Loucy (cell line): Measurements from ENCODE around the gene DLL4.

Experiments used
- H2AFZ ChIP-seq: fragments of 200-600 bp; sonication (generic); 2 replicates; pipeline ENCODE4 v1.6.0; 2016; ENCODE audit warnings: antibody characterized with exemption, mild to moderate bottlenecking, low read length, moderate library complexity
- H3F3A ChIP-seq: fragments of 200-600 bp; 2 replicates; pipeline ENCODE4 v1.6.0; 2016; ENCODE audit warnings: antibody characterized with exemption, low read depth, mild to moderate bottlenecking
- H3K27me3 ChIP-seq: fragments of 200-600 bp; sonication (generic); 2 replicates; pipeline ENCODE4 v1.6.1; 2014; ENCODE audit warnings: low read length, mild to moderate bottlenecking; ENCODE audit not compliant: insufficient read depth, poor library complexity, severe bottlenecking
- H3K36me3 ChIP-seq: fragments of 200-600 bp; sonication (generic); 2 replicates; pipeline ENCODE4 v1.6.1; 2016; ENCODE audit warnings: low read length; ENCODE audit not compliant: insufficient read depth
- H3K4me1 ChIP-seq: fragments of 200-600 bp; sonication (generic); 2 replicates; pipeline ENCODE4 v1.5.1; 2014; ENCODE audit warnings: low read length, mild to moderate bottlenecking; ENCODE audit not compliant: insufficient read depth, poor library complexity, severe bottlenecking
- H3K4me2 ChIP-seq: fragments of 200-600 bp; sonication (generic); 2 replicates; pipeline ENCODE4 v1.6.0; 2014; ENCODE audit warnings: antibody characterized with exemption, low read length, low read depth, mild to moderate bottlenecking; ENCODE audit not compliant: poor library complexity, severe bottlenecking
- H3K4me3 ChIP-seq: fragments of 200-600 bp; sonication (generic); 2 replicates; pipeline ENCODE4 v1.5.1; 2014; ENCODE audit warnings: low read length, mild to moderate bottlenecking, mixed read lengths; ENCODE audit not compliant: poor library complexity, severe bottlenecking
- H3K79me2 ChIP-seq: fragments of 200-600 bp; sonication (generic); 2 replicates; pipeline ENCODE4 v1.6.1; 2014; ENCODE audit warnings: low read length; ENCODE audit not compliant: insufficient read depth
- H3K9ac ChIP-seq: fragments of 200-600 bp; sonication (generic); 2 replicates; pipeline ENCODE4 v1.6.0; 2014; ENCODE audit warnings: mild to moderate bottlenecking, low read depth, low read length, moderate library complexity; ENCODE audit not compliant: poor library complexity, severe bottlenecking
- H3K9me2 ChIP-seq: fragments of 200-600 bp; sonication (generic); replicated peaks from 2 replicates; pipeline ENCODE4 v1.6.1; 2016; ENCODE audit warnings: low read depth, low read length, mixed read lengths
- H3K9me3 ChIP-seq: fragments of 200-600 bp; sonication (generic); 2 replicates; pipeline ENCODE4 v1.6.1; 2014; ENCODE audit warnings: mild to moderate bottlenecking, antibody characterized with exemption, low read length, low read depth; ENCODE audit not compliant: insufficient read depth
- H4K20me1 ChIP-seq: fragments of 200-600 bp; sonication (generic); 2 replicates; pipeline ENCODE4 v1.6.0; 2014; ENCODE audit warnings: antibody characterized with exemption, low read length, mild to moderate bottlenecking; ENCODE audit not compliant: insufficient read depth, poor library complexity, severe bottlenecking
- EZH2phosphoT487 ChIP-seq: fragments of 200-600 bp; IDR thresholded peaks from 2 replicates; pipeline ENCODE4 v1.6.1; 2018; ENCODE audit warnings: antibody characterized with exemption, mild to moderate bottlenecking, moderate library complexity, borderline replicate concordance
- TF ChIP-seq, protein P1 (sequence below): fragments of 200-600 bp; sonication (generic); conservative IDR thresholded peaks from 2 replicates; pipeline ENCODE4 v1.5.1; 2014; ENCODE audit warnings: mild to moderate bottlenecking, antibody characterized with exemption, low read length

Gene DLL4

DNA sequence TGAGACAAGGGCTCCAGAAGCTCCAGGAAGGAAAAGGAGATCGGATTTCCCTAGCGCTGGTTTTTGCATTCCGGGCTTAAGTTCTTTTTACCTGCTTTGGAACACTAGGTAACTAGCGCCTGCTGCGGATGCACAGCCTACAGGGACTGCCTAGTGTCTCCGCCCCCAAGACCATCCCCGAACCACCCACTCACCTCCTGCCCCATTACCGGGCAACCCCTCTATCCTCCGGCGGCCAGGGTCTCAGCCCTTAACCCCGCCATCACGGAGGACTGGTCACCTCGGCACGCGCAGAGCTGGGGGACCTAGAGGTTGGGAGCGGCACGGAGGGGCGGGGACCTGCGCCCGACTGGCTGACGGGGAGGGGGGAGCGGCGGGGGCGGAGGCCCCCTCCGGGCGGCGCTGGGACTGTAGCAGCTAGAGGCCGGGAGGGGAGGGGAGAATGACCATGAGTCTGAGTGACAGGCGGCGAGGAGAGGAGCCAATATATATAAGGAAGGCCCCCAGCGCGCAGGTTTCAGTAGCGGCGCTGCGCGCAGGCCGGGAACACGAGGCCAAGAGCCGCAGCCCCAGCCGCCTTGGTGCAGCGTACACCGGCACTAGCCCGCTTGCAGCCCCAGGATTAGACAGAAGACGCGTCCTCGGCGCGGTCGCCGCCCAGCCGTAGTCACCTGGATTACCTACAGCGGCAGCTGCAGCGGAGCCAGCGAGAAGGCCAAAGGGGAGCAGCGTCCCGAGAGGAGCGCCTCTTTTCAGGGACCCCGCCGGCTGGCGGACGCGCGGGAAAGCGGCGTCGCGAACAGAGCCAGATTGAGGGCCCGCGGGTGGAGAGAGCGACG, at the start of gene DLL4:
TSS of gene DLL4 (plus strand) at position 520 of the 839 bp plus-strand sequence. CDS start 329 bp downstream, outside the sequence.
- Histone ChIP-seq H3K4me1 (peaks cover 44% of the 10 kb centered on the region), H4K20me1 (no peaks in the 10 kb centered on the region), H3K9ac (no peak within 1 kb of the TSS), H2AFZ (peak within 1 kb of the TSS; percentile 79; the same call in 1 of the 2 replicates), H3K4me2 (peak within 1 kb of the TSS; percentile 92), H3K27me3 (peaks cover 16% of the 10 kb centered on the region), H3K4me3 (peak within 1 kb of the TSS; percentile 74), H3K9me2 (no peaks in the 10 kb centered on the region), H3K79me2 (no peaks in the 10 kb centered on the region), H3K36me3 (no peaks in the 10 kb centered on the region), H3F3A (no peaks in the 10 kb centered on the region), H3K9me3 (no peaks in the 10 kb centered on the region)
- TF ChIP-seq, protein P1, sequence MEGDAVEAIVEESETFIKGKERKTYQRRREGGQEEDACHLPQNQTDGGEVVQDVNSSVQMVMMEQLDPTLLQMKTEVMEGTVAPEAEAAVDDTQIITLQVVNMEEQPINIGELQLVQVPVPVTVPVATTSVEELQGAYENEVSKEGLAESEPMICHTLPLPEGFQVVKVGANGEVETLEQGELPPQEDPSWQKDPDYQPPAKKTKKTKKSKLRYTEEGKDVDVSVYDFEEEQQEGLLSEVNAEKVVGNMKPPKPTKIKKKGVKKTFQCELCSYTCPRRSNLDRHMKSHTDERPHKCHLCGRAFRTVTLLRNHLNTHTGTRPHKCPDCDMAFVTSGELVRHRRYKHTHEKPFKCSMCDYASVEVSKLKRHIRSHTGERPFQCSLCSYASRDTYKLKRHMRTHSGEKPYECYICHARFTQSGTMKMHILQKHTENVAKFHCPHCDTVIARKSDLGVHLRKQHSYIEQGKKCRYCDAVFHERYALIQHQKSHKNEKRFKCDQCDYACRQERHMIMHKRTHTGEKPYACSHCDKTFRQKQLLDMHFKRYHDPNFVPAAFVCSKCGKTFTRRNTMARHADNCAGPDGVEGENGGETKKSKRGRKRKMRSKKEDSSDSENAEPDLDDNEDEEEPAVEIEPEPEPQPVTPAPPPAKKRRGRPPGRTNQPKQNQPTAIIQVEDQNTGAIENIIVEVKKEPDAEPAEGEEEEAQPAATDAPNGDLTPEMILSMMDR, result no peak
- TF ChIP-seq EZH2phosphoT487, result no peak

DNA sequence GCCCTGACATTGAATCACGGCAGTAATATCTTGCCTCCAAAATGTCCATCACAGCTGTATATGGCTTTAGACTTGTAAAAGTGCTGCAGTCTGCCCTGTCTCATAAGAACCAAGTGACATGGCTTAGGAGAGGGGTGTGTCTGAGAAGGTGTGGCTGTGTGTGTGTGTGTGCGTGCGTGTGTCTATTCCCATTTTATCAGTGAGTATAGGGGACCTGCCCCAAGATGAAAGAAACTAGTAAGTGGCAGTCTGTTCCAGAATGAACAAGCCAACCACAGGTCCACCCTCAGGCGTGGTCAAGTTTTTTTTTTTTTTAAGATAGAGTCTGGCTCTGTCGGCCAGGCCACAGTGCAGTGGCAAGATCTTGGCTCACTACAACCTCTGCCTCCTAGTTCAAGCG, 49.5 kb upstream of the DLL4 start:
- peaks cover under 1% of the 10 kb centered on the region for H3K27me3 ChIP-seq
- H3K9me3 ChIP-seq, result no peaks in the 10 kb centered on the region
- H3K9ac ChIP-seq, result no peak overlapping the region
- no peak overlapping the region for H2AFZ ChIP-seq
- no peaks in the 10 kb centered on the region for H3K79me2 ChIP-seq
- H3K9me2 ChIP-seq, result no peaks in the 10 kb centered on the region
- H3K4me2 ChIP-seq, result no peak overlapping the region
- H3F3A ChIP-seq, result no peaks in the 10 kb centered on the region
- H3K4me3 ChIP-seq, result no peak overlapping the region
- TF ChIP-seq, protein P1, result no peak
- H4K20me1 ChIP-seq, result no peaks in the 10 kb centered on the region
- H3K36me3 ChIP-seq, result no peaks in the 10 kb centered on the region
- peaks cover 5% of the 10 kb centered on the region for H3K4me1 ChIP-seq

DNA sequence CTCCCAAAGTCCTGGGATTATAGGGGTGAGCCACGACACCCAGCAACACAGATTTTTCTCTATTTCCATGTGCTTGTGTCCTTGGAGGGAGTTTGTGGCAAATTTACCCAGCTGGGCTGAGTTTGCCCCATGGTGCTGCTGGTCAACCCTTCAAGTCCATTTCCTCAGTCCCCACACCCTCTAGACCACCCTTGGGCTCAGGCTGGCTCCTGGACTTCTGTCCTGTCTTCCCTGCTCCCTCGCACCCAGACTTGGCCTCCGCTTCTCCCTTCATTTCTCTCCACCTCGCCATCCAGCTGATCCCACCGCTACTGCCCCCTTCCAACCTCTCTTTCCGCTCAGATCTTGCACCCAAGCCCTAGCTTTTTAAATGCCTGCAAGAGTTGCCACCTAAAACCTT, 47.8 kb upstream of the DLL4 start:
- Histone ChIP-seq H3K9me3 (no peaks in the 10 kb centered on the region), H3K4me2 (no peak overlapping the region), H4K20me1 (no peaks in the 10 kb centered on the region), H3F3A (no peaks in the 10 kb centered on the region), H3K4me1 (peaks cover 5% of the 10 kb centered on the region), H2AFZ (no peak overlapping the region), H3K36me3 (no peaks in the 10 kb centered on the region), H3K9ac (no peak overlapping the region), H3K4me3 (no peak overlapping the region), H3K79me2 (no peaks in the 10 kb centered on the region), H3K27me3 (no peaks in the 10 kb centered on the region), H3K9me2 (no peaks in the 10 kb centered on the region)
- no peak for TF ChIP-seq EZH2phosphoT487
- TF ChIP-seq, protein P1, result no peak
